ENCODE data around the gene NMRK1. TPM values are rescaled to one million over a fixed set of nuclear protein-coding genes. Genes with fewer than 3 reads are reported as not detected.

Gene NMRK1
- total RNA-seq, 1 experiment from 2014 or later = 0.67 TPM

DNA sequence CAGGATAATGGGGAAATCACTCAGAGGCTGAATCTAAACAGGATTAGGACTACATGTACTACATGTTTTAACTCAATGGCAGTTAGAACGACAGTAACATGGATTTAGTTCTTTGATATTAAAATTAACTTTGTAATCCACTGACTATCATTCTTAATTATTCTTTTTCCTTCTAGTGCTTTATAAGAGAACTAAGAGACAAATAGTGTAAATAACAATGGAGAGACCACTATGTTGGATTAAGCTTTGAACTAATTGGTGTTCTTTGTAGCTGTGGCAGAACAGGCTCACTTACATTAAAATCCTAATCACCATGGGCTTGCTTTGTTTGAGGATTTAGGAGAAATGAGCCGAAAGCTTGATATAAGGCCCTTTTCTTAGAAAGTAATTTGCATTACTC, 18.8 kb downstream of the NMRK1 start:
- Histone ChIP-seq H3K27ac (ENCODE audit: low read depth, low read length, poor library complexity, severe bottlenecking) (no peak overlapping the region), H3K9me3 (ENCODE audit: low read depth, low read length, poor library complexity, severe bottlenecking) (no peaks in the 10 kb centered on the region), H3K27me3 (replicated peaks; ENCODE audit: insufficient read depth, low read depth, low read length, poor library complexity) (no peaks in the 10 kb centered on the region), H3K36me3 (ENCODE audit: insufficient read depth, low read length, poor library complexity, severe bottlenecking) (no peaks in the 10 kb centered on the region), H3K4me3 (ENCODE audit: low read depth, low read length, poor library complexity, severe bottlenecking) (no peak overlapping the region), H3K4me1 (ENCODE audit: insufficient read depth, low read length, poor library complexity, severe bottlenecking) (no peaks in the 10 kb centered on the region)
- ChIA-PET CTCF (no interaction called here), POLR2A (ENCODE audit: low non-redundant PET) (no interaction called here)
- DNase-seq (ENCODE audit: low spot score) = no peak
- BruUV-seq (replicated peaks) = no TSS peak
- intact Hi-C loops (cut with micrococcal nuclease; ENCODE audit: unreplicated experiment) = no loop called here
- no peak for TF ChIP-seq EZH2 (IDR thresholded peaks at IDR 0.05; ENCODE audit: borderline replicate concordance, low read depth, low read length, poor library complexity, severe bottlenecking)
- TF ChIP-seq, protein P1, sequence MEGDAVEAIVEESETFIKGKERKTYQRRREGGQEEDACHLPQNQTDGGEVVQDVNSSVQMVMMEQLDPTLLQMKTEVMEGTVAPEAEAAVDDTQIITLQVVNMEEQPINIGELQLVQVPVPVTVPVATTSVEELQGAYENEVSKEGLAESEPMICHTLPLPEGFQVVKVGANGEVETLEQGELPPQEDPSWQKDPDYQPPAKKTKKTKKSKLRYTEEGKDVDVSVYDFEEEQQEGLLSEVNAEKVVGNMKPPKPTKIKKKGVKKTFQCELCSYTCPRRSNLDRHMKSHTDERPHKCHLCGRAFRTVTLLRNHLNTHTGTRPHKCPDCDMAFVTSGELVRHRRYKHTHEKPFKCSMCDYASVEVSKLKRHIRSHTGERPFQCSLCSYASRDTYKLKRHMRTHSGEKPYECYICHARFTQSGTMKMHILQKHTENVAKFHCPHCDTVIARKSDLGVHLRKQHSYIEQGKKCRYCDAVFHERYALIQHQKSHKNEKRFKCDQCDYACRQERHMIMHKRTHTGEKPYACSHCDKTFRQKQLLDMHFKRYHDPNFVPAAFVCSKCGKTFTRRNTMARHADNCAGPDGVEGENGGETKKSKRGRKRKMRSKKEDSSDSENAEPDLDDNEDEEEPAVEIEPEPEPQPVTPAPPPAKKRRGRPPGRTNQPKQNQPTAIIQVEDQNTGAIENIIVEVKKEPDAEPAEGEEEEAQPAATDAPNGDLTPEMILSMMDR (conservative IDR thresholded peaks at IDR 0.05; ENCODE audit: low read depth, low read length) = no peak

DNA sequence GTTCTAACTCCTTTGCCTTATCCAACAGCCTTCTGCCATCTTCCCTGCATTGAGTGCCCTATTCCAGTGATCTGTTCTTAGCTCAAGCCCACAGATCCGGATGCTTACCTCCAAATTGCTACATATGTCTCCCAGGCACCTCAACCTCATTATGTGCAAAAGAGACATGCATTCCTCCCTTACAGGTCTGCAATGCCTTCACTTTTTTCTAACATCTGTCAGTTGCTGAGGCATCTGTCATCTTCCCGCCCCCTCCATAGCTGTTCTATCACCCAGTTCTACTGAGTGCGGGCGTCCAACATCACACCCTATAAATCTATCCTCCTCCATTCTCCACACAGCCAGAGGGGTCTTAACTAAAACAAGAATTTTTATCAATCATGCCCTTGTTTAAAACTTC, 20.1 kb downstream of the NMRK1 start:
- Histone ChIP-seq H3K27me3 (replicated peaks; ENCODE audit: insufficient read depth, low read depth, low read length, poor library complexity) (no peaks in the 10 kb centered on the region), H3K36me3 (ENCODE audit: insufficient read depth, low read length, poor library complexity, severe bottlenecking) (no peaks in the 10 kb centered on the region), H3K27ac (ENCODE audit: low read depth, low read length, poor library complexity, severe bottlenecking) (no peak overlapping the region), H3K9me3 (ENCODE audit: low read depth, low read length, poor library complexity, severe bottlenecking) (no peaks in the 10 kb centered on the region), H3K4me1 (ENCODE audit: insufficient read depth, low read length, poor library complexity, severe bottlenecking) (no peaks in the 10 kb centered on the region), H3K4me3 (ENCODE audit: low read depth, low read length, poor library complexity, severe bottlenecking) (no peak overlapping the region)
- BruUV-seq (replicated peaks) = no TSS peak
- DNase-seq (ENCODE audit: low spot score) = no peak
- intact Hi-C loops (cut with micrococcal nuclease; ENCODE audit: unreplicated experiment) = no loop called here
- ChIA-PET POLR2A (ENCODE audit: low non-redundant PET) (no interaction called here), CTCF (no interaction called here)
- no peak for TF ChIP-seq EZH2 (IDR thresholded peaks at IDR 0.05; ENCODE audit: borderline replicate concordance, low read depth, low read length, poor library complexity, severe bottlenecking)
- TF ChIP-seq, protein P1 (conservative IDR thresholded peaks at IDR 0.05; ENCODE audit: low read depth, low read length) = no peak

DNA sequence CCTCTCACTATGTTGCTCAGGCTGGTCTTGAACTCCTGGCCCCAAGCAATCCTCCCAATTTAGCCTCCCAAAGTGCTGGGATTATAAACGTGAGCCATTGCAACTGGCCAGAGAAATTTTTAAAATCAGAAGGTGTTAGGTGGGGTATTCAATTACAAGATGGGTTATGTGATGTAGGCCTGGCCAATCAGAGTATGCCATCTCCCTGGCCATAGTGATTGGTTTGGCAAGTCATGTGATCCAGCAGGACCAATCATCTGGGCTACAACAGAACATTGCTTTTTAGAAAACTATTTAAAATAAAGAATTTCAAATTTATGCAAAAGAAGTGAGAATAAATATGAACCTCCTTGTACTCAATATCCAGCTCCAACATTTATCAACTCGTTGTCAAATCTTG, 22.4 kb downstream of the NMRK1 start:
- Histone ChIP-seq H3K4me3 (ENCODE audit: low read depth, low read length, poor library complexity, severe bottlenecking) (no peak overlapping the region), H3K27ac (ENCODE audit: low read depth, low read length, poor library complexity, severe bottlenecking) (no peak overlapping the region), H3K4me1 (ENCODE audit: insufficient read depth, low read length, poor library complexity, severe bottlenecking) (no peaks in the 10 kb centered on the region), H3K27me3 (replicated peaks; ENCODE audit: insufficient read depth, low read depth, low read length, poor library complexity) (no peaks in the 10 kb centered on the region), H3K36me3 (ENCODE audit: insufficient read depth, low read length, poor library complexity, severe bottlenecking) (no peaks in the 10 kb centered on the region), H3K9me3 (ENCODE audit: low read depth, low read length, poor library complexity, severe bottlenecking) (no peaks in the 10 kb centered on the region)
- POLR2A ChIA-PET (ENCODE audit: low non-redundant PET) = no interaction called here
- intact Hi-C loops (cut with micrococcal nuclease; ENCODE audit: unreplicated experiment) = no loop called here
- CTCF ChIA-PET = no interaction called here
- TF ChIP-seq, protein P1 (conservative IDR thresholded peaks at IDR 0.05; ENCODE audit: low read depth, low read length) = no peak
- TF ChIP-seq EZH2 (IDR thresholded peaks at IDR 0.05; ENCODE audit: borderline replicate concordance, low read depth, low read length, poor library complexity, severe bottlenecking) = no peak
- no peak for DNase-seq (ENCODE audit: low spot score)
- BruUV-seq (replicated peaks) = no TSS peak

Measured in A673 (cell line).